Activated naive CD4-positive, alpha-beta T cell treated with Interleukin-2 at 50 U/mL for 16 hours (primary cell): ENCODE data around the gene KRTAP19-8.

ENCODE experiments used
- DNase-seq: peaks from one replicate; pipeline ENCODE4 v3.0.0-alpha.2; 2020

Gene KRTAP19-8, protein sequence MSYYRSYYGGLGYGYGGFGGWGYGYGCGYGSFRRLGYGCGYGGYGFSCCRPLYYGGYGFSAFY

DNA sequence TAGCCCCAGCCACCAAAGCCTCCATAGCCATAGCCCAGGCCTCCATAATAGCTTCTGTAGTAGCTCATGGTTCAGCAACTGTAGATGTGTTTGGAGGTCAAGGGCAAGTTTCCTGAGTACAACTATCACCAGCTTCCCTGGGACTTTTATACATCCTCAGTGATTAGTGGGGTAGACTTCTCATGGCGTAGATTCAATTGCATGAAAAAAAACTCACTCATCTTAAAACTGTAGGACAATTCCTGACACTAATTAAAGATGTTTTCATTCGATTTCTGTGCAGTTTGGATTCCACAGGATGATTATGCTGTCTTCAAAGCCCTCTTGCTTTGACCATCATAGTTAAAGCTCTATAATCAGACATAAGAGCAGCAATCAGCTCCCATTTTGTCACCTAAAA lies at the start of gene KRTAP19-8:
TSS of gene KRTAP19-8 (minus strand) at position 101 of the 400 bp plus-strand sequence. CDS start at position 68, 33 bp downstream.
- DNase-seq = no peak

DNA sequence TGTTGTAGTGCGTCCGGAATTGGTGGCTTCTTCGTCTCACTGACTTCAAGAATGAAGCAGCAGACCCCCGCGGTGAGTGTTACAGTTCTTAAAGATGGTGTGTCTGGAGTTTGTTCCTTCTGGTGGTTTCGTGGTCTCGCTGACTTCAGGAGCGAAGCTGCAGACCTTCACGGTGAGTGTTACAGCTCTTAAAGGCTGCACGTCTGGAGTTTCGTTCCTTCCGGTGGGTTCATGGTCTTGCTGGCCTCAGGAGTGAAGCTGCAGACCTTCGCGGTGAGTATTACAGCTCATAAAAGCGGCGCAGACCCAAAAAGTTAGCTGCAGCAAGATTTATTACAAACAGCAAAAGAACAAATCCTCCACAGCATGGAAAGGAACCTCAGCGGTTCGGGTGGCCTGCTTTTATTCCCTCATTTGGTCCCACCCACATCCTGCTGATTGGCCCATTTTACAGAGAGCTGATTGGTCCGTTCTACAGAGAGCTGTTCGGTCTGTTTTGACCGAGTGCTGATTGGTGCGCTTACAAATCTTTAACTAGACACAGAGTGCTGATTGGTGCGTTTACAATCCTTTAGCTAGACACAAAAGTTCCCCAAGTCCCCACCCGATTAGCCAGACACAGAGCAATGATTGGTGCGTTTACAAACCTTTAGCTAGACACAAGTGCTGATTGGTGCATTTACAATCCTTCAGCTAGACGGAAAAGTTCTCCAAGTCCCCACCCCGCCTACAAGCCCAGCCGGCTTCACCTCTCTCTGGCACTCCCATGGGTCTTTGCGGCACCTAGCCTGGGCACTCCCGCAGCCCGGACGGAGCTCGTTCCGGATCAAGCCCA lies 49.6 kb upstream of the KRTAP19-8 start:
- DNase-seq = no peak

DNA sequence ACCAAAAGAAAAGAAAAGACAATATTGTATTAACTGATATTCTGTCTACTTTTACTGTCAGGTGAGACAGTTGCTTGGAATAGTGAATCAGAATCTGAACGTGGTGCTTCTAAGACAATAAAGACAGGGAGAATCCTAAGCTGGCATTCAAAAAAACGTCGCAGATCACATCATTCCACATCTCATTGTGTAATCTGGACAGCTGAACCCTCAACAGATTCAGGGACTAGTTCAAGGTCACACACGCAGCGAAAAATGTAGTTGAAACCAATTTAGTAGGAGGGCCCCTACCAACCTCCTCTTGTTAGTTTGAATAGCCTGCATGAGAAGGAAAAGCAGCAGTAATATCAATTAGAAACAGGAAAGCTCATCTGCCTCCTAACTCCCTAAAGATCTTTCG lies 46.4 kb upstream of the KRTAP19-8 start:
- no peak for DNase-seq

DNA sequence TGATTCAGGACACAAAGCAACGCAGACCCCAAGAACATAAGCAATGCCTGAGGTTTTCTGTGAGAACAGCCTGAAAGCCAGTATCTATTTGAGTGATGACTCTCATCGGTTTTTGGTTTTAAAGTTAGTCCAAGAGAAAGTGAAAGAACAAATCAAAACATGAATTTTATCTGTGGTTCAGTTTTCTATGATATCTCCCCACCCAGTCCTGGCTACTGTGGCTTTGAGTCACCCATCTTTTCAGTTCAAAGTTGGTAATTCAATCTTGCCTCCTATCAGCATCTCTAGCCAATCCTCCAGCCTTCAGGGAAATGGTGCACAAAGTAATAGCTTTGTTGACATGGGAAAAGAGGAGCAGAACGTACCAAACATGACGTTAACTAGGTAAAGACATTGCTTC lies 40.5 kb upstream of the KRTAP19-8 start:
- DNase-seq = no peak

DNA sequence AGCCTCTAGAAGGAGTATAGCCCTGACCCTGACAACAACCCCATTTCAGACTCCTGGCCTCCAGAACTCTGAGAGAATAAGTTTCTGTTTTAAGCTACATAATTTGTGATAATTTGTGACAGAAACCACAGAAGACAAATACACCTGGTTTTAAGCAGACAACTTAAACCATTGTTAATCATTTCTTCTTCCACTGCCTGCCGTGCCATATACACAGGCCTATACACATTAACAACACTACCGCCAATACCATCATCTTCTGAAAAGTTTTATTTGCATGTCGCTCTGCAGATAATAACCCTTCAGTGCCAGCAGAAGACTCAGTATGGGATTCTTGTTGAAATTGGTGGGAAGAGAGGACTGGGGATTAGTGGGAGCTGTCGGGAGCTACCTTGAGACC lies 39.9 kb upstream of the KRTAP19-8 start:
- no peak for DNase-seq

DNA sequence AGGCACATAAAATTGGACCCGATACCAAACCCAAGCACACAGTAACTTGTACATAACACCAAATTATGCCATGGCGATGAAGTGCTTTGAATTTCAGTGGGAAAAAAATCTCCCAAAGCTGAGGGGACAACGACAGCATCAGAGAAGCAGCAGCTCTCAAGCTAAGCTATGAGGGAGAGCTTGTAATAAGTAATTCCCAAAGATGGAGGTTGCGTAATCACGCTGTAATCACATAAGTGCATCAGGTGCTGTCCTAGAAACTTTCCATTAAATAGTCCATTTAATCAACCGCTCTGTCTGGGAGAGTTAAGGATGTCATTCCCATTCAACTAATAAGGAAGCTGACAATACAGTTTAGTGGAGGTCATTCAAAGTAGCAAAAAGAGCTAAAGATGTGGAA lies 37.6 kb upstream of the KRTAP19-8 start:
- DNase-seq = no peak

DNA sequence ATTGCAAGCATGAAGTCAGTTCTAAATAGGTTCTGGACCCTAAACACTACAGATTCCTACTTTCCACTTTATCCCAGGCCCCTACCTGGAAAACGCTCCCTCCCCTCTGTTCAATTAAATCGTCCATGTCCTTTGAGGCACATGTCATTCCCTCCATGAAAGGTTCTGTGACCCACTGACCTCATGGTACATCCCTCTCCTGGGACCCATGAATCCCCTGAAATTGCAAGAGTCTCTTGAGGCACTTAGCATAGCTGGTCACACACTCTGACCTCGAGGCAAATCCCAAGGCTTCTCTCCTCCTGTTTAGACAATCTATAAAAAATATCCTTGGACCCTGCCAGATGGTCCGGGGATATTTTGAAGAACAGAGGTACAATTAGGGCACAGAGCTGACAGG lies 34.3 kb upstream of the KRTAP19-8 start:
- no peak for DNase-seq

DNA sequence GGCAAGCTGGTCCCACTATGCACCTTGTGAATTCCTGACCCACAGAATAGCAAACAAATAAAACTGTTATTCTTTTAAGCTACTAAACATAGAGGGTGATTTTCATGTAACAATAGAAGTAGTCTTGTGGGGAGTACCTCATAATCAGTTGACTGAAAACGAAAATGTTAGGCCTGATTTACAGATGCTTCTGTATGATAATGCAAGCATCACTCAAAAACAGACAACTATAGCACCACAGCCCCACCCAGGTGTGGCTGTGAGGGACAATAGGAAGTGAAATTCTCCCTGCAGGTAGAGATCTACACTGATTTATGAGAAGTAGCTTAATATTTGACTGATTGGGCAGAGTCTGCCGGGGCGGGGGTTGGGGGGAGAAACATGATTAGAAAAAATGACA lies 26.5 kb upstream of the KRTAP19-8 start:
- no peak for DNase-seq

DNA sequence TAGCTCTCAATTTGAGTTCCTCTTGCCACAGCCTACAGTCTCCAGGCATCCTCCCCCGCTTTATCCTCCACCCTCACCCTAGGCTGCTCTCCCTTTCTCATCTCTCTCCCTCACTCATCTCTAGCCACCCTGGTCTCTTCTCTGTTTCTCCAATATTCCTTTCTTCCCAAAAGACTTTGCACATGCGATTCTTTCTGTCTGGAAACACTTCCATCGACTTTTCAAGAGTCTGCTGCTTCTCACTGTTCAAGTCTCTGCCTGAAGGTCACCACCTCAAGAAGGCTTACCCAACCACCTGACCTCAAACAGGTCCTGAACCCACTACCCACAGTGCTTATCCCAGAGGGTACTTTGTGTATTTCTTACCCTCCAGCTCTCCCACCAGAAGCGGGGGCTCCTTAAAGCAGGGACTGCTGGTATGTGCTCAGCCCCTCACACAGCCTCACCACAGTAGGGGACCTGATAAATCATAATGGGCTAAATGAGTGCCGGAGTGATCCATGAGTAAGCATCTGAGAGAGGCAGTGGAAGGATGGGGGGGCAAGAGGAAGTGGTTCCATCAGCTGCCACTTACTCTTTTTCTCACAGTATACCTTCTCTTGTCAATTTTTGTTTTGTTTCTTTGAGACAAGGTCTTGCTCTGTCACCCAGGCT lies 14.3 kb upstream of the KRTAP19-8 start:
- DNase-seq = no peak

DNA sequence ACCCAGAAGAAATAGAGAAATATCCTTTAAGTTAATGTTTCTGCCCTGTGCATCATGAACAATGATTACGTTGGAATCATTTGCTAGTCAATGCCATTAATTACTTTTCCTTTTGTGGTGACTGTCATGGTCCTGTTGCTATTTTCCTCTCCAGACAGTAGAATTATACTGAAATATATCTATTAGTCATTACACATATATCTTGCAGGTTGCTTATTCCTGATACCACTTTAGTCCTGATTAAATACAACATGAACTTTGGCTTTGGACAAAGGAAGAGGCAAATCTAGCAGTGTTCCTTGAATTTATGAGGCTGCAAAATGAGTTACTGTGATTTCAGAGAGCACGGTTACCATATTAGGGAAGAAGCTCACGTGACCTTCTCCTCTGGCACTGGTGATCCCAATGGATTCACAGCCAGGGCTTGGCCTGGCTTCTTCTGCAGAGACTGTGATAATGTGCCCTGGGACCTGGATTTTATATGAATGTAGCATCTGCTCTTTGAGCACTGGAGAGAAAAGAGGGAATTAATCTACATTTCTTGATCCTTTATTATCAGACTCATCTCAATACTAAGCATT lies 12.4 kb upstream of the KRTAP19-8 start:
- DNase-seq = no peak

DNA sequence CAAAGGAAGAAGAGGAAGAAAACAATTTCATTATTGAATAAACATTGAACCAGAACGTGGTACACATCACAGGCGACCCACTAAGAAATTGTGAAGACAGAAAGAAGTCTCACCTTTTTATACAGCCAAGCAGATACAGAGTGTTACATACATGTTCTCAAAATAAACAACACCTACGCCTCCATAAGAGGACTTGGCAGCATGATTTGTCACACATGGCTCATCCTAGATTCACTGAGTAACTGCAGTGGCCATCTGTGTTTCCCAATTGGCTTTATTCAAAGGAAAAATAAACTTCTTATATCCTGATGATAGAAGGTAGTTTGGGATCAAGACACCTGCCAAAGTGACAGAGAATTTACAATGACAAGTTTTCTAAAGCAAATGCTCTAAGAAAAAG lies 7.6 kb upstream of the KRTAP19-8 start:
- DNase-seq = no peak

DNA sequence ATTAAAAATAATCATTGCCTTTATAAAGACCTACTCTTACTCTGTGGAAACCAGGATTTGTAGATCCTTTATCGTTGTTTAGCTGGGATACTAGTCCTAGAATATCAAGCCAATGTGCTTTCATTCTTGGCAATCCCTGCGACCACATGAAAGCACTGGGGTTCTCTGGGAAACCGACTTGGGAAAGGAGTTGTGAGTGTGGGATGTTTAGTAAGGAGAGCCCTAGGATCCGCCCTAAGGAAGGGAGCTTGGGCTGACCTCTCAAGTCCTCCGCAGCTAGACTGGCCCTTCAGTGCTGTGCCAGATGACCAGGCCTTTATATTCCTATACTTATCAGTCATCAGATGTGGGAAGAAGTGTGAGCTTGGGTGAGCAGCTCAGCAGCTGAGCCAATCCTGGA lies 5.2 kb upstream of the KRTAP19-8 start:
- no peak for DNase-seq

DNA sequence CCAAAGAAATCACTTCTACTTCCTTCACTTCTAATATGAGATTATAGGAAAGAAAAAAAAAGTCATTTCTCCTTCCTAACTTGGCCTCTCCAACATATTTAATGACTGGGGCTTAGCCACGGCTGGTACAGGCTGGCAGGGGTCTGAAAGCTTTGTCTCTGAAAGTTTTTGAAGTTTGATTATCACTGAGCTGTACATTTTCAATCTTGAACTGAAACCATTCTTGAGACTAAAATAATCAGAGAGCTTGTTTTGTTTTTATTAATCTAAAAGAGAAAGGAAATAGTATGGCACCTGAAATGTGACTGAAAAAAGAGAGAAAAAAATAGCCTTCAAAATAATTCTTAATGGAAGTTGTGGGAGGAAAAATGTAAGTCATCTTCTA lies 3.8 kb upstream of the KRTAP19-8 start:
- no peak for DNase-seq

DNA sequence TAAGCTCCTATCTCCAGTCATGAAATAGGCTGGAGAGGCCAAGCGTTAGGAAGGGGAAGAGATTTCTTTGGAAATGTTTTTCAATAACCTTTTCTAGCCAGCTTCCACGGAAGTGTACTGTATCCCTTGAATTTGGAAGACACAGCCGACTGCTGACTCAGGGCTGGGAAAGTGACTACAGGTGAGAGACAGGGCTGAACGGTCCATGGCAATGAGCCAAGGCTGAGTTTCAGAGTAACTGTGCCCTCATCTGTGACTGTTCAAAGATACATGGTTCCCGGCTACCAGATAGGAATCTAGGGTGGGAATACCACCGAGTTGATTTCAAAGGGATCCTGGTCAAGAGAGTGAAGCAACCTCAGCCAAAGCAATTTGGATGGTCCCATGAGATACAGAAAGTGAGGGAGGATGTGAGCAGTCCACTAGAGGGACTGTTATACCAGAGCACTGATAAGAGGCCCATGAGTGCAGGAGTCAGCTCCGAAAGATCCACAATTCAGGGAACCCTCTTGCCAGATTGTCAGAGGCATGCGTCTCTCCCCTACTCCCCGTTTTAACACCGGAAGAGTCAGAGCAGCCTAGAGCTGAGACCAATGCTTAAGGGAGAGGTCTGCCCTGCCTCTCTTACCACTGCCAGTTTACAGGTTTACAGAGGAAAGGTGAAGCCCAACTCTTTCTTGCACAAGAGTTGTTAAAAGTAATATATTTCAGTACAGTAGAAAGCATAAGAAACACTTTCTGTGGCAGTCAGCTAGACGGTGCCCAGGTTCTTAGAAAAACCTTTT lies 3.2 kb upstream of the KRTAP19-8 start:
- no peak for DNase-seq

DNA sequence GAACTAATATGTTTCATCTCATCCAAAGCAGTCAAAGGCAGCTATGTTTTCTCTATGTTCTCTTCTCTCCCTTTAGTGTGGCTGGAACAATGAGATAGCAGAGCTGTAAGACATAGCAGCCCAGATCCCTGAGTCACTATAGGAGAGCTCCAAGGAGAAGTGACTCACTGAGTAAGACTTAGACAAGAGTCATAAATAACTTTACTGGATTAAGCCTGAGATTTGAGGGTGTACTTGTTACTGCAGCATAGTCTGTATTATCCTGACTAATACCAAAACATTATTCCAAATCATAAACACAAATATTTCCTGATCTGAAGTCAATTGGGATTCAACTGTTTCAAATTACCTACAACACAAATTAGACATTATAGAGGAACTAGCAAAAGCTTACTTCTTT lies 3.9 kb downstream of the KRTAP19-8 start:
- DNase-seq = no peak

DNA sequence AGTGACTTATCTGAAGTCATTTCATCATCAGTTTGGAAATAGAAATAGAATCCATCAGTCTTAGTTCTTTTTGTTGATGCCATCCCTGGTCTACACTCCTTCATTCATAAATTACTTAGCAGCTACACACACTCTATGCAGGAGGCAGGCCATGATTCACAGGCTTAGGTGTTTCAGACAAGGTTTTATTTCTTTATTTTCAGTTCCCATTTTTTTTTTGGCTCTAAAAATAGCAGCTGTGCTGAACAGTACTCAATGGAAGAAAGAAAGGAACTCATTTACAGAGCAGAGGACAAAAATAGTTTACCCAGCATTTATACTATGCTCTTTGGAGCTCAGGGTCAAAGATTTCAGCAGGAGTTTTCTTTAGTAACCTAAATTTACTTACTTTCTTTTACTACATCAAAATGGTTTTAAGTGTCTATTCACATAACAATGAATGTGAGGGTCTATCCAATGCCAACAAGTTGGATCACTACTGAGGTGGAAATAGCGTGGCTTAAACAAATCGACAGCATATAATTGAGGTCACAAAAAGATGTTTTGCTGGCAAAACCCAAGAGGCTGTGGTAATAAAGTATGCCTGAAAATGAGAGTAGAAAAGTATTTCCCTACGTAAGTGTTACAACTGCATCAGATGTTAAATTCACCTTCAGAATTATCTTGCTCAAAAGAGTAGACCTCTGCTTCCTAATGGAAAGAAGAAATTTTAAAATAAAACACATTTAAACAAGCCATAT lies 7.7 kb downstream of the KRTAP19-8 start:
- no peak for DNase-seq

DNA sequence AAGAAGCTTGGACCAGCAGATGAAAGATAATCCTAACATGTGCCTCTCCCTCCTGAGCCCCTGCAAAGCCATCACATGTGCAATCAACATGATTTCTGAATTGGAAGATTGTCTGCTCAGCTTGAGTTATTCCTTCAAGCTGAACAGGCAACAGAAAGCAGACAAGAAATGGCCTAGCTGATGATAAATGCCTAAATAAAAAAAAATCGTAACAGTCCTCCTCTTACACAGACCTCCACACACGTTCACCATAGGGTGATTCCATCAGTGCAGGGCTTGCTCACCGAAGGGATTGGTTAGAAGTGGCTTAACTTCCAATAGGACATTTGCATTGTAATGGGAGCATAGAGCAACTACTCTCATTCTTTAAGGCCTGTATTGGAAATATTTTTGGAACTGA lies 14.6 kb downstream of the KRTAP19-8 start:
- no peak for DNase-seq

DNA sequence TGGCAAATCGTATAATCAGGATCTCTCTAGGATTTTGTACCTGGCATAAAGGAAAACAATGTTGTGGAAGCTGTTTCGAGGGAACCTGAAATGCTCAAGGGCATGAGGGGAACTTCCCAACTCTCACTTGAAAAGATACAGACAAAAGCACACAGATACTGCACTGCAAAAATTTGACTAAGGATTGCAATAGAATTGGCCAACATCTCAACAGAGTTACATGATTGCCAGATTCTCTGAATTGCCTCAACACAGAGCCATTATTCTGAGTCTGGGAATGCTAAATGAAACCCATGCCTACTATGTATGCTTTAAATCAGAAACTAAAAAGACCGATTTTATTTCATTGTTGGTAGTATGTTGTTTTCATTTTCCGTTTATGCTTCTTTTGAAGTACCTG lies 16.0 kb downstream of the KRTAP19-8 start:
- DNase-seq = no peak

DNA sequence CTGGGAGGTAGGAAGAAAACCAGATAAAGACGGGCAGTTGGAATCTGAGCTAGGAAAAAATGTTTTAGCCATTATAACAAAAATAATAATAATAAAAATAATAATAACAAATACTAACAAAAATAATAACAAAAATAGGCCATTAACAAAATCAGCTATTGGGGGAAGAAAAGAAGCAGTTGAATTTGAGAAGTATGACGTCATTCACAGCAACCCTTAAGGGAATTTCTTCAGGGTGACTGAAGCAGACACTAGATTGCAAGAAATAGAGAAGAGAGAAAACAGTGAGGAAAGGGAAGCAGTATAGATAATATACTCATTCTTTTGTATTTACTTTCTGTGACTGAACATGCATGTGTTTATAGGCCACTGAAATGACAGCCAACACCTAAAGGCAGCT lies 20.0 kb downstream of the KRTAP19-8 start:
- no peak for DNase-seq

DNA sequence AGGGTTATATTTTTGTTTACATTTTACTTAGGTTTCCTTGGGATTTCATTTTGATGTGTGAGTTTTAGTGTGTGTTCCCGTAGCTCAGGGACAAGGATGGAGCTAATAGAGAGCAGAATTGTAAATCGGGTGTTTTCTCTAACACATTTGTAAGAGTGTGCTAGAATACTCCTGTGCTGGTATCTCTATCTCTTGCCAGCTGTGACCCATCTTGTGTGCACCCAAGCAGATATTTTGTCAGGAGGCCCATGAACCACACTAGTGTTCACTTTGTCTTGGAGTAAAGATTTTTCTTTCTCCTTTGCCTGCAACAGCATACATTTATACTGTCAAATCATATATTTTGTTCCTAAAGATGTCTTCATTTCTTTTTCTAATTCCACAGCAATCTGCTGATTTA lies 23.4 kb downstream of the KRTAP19-8 start:
- no peak for DNase-seq

DNA sequence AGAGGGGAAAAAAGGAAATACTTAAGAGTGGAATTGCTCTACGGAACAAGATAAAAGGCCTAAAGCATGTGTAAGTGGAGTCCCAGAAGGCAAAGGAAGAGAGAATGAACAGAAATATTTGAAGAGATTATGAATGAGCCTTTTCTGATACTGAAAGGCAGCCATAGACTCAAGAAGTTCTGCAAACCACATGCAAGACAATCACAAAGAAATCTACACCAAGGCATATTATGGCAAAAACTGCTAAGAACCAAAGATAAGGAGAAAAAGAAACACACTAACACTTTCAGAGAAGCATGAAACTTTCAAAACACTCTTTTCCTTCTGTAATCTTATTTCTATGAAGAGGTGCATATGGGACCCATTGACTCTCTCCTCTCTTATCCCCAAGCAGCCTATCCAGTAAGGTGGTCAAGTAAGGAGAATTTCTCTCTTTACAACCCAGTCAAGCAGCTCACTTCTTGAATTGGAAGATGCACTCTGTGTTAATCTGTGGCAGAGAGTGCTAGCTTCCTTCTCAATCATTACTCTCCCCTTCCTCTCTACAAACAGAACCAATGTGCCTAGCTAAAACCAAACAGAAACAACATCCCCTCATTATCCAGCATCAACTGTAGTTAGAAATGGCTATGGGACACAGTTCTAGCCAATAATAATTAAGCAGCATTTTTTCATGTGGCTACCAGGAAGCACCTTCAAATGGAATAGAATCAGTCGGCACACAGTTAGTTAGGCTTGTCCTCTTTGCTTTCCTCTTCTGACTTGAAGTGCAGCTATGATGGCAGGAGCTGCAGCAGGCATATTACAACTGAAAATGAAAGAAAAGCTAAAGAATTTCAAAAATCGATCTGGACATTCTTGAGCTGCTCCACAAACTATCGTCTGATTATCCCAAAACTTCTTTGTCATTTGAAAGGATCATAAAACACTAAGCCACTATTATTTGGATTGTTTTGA lies 25.9 kb downstream of the KRTAP19-8 start:
- no peak for DNase-seq
